ENCODE measurements around the gene IL6ST. TPM values are rescaled to one million over a fixed set of nuclear protein-coding genes. Genes with fewer than 3 reads are reported as not detected.

Gene IL6ST
- total and polyA plus RNA-seq, 10 of the 15 experiments (the other 5 are each of a cell fraction or from before 2014, with no cell fraction given), result 1.5 to 139 (median 13.0) TPM

DNA sequence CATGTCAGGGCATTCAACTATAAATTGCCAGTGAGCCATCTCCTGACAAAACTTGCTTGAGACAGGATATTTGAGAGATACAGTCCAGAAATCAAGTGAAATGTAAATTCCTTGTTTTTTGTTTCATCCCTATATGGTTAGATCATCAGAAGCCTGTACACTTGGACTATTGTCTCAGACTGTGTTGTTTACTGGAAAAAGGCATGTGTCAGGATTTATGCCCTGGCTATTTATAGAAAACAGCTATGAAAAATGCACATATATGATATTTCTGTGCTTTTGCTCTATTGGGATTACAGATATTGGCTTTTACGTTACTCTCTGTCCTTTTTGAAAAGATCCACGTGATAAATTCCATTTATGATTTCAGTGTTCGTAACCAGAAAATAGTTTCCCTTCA lies 99.4 kb downstream of the IL6ST start:
- no TSS peak for BruUV-seq (replicated peaks)
- CTCF ChIA-PET, result interaction anchor here (0.8 kb wide), 1 partner anchor 8 kb away, joined by 3 read pairs; no protein-coding TSS in a partner anchor
- DNase-seq (ENCODE audit: low read depth, low spot score), result no peak

More for the DNA sequence above, 99.4 kb downstream of the IL6ST start:
- no peak overlapping the region for H3K9ac ChIP-seq (ENCODE audit: control insufficient read depth, insufficient read depth, low read length)
- no peaks in the 10 kb centered on the region for H3K27me3 ChIP-seq (replicated peaks in 1 of 2; ENCODE audit: control insufficient read depth in 2 of 2, insufficient read depth in 2 of 2, low read length in 1 of 2)
- ChIA-PET POLR2A (interaction anchor here (0.7 kb wide), 1 partner anchor 374 kb away, joined by 3 read pairs; no protein-coding TSS in a partner anchor), SMC1A (ENCODE audit: uncharacterized antibody, unreplicated experiment) (interaction anchor here (1.0 to 1.4 kb wide), 3 partner anchors 12 to 41 kb away, joined by 3 to 6 read pairs (median 4); no protein-coding TSS in a partner anchor), RAD21 (ENCODE audit: unreplicated experiment) (interaction anchor here (0.6 to 1.7 kb wide), 3 partner anchors 17 to 305 kb away, joined by 3 to 5 read pairs (median 4); no protein-coding TSS in a partner anchor)
- H3K4me3 ChIP-seq, result no peak overlapping the region
- no peak for TF ChIP-seq CREM (IDR thresholded peaks at IDR 0.05; ENCODE audit: low read depth)
- TF ChIP-seq, protein P1, sequence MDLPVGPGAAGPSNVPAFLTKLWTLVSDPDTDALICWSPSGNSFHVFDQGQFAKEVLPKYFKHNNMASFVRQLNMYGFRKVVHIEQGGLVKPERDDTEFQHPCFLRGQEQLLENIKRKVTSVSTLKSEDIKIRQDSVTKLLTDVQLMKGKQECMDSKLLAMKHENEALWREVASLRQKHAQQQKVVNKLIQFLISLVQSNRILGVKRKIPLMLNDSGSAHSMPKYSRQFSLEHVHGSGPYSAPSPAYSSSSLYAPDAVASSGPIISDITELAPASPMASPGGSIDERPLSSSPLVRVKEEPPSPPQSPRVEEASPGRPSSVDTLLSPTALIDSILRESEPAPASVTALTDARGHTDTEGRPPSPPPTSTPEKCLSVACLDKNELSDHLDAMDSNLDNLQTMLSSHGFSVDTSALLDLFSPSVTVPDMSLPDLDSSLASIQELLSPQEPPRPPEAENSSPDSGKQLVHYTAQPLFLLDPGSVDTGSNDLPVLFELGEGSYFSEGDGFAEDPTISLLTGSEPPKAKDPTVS (IDR thresholded peaks at IDR 0.05; ENCODE audit: low read depth, low read length), result no peak
- no peak for TF ChIP-seq ZNF217 (IDR thresholded peaks at IDR 0.05)
- TF ChIP-seq, protein P2, sequence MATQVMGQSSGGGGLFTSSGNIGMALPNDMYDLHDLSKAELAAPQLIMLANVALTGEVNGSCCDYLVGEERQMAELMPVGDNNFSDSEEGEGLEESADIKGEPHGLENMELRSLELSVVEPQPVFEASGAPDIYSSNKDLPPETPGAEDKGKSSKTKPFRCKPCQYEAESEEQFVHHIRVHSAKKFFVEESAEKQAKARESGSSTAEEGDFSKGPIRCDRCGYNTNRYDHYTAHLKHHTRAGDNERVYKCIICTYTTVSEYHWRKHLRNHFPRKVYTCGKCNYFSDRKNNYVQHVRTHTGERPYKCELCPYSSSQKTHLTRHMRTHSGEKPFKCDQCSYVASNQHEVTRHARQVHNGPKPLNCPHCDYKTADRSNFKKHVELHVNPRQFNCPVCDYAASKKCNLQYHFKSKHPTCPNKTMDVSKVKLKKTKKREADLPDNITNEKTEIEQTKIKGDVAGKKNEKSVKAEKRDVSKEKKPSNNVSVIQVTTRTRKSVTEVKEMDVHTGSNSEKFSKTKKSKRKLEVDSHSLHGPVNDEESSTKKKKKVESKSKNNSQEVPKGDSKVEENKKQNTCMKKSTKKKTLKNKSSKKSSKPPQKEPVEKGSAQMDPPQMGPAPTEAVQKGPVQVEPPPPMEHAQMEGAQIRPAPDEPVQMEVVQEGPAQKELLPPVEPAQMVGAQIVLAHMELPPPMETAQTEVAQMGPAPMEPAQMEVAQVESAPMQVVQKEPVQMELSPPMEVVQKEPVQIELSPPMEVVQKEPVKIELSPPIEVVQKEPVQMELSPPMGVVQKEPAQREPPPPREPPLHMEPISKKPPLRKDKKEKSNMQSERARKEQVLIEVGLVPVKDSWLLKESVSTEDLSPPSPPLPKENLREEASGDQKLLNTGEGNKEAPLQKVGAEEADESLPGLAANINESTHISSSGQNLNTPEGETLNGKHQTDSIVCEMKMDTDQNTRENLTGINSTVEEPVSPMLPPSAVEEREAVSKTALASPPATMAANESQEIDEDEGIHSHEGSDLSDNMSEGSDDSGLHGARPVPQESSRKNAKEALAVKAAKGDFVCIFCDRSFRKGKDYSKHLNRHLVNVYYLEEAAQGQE (IDR thresholded peaks at IDR 0.05; ENCODE audit: low read depth, low read length), result no peak
- no peak overlapping the region for H2AFZ ChIP-seq (ENCODE audit: control insufficient read depth, low read depth, low read length)
- no peak for FAIRE-seq
- ATAC-seq, result no peak
- intact Hi-C loops (cut with micrococcal nuclease; ENCODE audit: unreplicated experiment), result no loop called here
- H3K27ac ChIP-seq (ENCODE audit: control insufficient read depth, insufficient read depth), result no peak overlapping the region
- WGBS (ENCODE audit: insufficient coverage, insufficient replicate concordance, low lambda C conversion rate, missing lambda C conversion rate), result 82% methylated on average over 3 of the region's 3 CpGs
- no peaks in the 10 kb centered on the region for H4K20me1 ChIP-seq (ENCODE audit: control insufficient read depth, insufficient read depth)
- H3K36me3 ChIP-seq (ENCODE audit: control insufficient read depth in 2 of 2, insufficient read depth in 2 of 2, low read length in 1 of 2), result no peaks in the 10 kb centered on the region
- no peaks in the 10 kb centered on the region; the same call in 2 of the 3 replicates for H3K9me3 ChIP-seq (replicated peaks; ENCODE audit: control insufficient read depth, insufficient read depth, low read length)
- in situ Hi-C loops (cut with MboI), result no loop called here
- H3K4me2 ChIP-seq (ENCODE audit: control insufficient read depth, insufficient read depth), result no peak overlapping the region
- H3K4me1 ChIP-seq (ENCODE audit: control insufficient read depth, insufficient read depth, low read length), result peaks cover 9% of the 10 kb centered on the region
- H3K79me2 ChIP-seq (ENCODE audit: control insufficient read depth, insufficient read depth, low read length), result no peaks in the 10 kb centered on the region
